NCI-H2029 treated with DMSO at 0.1 percent for 48 hours (cell line): ENCODE measurements around the gene LIMS2.

Experiments
- DNase-seq: peaks from one replicate; lab custom pipeline; 2025; lab: John Stamatoyannopoulos, UW

LIMS2 gene

DNA sequence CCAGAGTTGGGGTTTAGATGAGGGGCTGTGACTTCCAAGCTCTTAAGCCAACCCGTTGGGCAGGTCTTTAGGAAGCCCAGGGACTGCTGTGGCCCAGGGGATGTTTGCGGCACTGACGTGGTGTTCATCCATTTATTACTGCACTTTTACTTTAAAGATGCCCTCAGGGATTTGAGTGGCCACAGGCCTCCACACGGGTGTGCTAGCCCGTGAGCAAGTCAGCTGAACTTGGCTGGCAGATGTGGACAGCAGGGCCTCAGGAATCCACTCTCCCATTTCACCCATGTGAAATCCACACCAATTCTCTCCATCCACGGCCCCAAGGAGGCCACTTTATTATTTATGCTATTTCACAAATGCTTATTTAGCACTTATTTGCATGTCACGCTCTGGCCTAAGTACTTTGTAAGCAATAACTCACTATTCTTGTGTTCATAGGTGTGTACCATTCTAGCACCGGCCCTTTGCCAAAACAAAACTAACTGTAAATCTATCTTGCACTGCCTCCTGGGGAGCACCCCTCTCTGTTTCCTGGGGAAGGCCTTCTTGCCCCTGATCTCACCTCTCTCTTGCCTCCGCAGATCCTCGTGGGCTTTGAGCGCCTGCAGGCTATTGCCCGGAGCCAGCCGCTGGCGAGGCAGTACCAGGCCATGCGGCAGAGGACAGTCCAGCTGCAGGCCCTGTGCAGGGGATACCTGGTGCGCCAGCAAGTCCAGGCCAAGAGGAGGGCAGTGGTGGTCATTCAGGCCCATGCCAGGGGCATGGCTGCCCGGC lies 68.5 kb downstream of the LIMS2 start:
- DNase-seq: no peak

DNA sequence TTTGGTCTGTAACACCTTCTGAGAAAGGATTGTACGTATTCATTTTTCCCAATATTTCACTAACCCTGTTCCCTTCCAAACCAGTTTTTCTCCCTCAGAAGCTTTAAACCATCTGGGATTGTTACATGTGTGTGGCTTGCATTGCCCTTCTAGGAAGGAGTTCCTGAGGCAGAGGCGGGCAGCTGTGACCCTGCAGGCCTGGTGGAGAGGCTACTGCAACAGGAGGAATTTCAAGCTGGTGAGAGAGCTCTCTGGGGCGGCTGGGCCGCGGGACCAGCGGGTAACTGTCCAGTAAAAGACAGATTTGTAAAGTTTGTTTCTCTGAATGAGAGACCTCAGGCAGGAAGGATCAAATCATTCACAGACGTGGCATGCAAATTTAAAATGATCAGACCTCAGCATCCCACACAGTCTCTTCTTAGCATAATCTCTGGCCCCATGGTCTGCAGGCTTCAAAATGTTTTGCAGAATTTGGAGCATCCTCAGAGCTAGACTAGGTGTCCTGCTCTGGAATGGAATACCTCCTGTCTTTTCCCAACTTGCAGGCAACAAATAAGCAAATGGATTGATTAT lies 69.6 kb downstream of the LIMS2 start:
- DNase-seq: no peak

DNA sequence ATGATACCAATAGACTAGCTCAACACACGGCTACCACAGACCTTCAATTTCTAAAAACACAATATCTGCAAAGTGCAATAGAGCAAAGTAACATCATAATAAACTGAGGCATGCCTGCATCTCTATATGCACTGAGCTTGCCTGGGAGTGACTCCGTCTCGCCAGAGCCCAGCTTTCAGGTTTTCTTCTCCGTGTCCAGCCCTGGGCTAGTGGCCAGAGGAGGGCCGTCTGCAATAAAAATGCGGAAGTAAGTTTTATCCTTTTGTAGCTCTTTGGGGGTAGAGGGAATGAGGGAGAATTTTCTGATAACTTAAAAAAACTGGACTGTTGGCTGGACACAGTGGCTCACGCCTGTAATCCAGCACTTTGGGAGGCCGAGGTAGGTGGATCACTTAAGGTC lies 70.3 kb downstream of the LIMS2 start:
- DNase-seq: no peak

DNA sequence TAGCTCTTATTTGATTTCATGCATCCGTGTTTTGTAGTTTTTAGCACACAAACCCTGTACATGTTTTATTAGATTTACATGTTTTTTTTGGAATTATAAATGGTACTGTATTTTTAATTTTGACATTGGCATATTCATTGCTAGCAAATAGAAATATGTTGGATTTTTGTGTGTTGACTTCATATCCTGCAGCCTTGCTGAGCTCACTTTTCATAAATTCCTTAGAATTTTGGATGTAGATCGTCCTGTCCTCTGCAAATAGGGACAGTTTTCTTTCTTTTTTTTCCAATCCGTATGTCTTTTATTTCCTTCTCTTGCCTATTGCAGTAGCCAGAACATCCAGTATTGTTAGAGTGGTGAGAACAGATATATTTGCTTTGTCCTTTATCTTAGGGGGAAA lies 76.1 kb downstream of the LIMS2 start:
- DNase-seq: no peak

DNA sequence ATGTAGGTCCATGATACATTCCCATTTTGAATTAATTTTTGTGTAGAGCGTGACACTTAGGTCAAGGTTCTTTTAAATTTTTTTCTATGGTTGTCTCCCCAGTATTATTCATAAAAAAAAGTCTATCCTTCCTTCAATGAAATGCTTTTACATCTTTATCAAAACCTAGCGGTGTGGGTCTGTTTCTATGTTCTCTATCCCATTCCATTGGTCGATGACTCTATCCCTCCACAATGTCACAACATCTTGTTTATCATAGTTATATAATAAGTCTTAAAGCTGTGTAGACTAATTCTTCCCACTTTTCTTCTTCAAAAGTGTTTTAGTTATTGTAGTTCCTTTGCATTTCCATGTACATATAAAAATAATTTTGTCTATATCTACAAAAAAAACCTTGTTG lies 76.6 kb downstream of the LIMS2 start:
- no peak for DNase-seq

DNA sequence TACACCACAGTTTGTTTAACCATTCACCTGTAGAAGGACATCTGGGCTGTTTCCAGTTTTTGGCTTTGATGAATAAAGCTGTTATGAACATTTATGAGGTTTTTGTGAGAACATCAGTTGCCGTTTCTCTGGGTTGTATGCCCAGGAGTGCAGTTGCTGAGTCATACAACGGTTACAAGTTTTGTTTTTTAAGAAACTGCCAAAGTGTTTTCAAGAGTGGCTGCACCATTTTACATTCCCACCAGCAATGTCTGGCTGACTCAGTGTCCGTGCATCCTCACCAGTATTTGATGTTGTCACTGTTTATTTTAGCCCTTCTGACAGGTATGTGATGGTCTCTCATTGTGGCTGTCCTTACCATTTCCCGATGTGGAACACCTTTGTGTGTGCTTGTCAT lies 77.3 kb downstream of the LIMS2 start:
- no peak for DNase-seq

DNA sequence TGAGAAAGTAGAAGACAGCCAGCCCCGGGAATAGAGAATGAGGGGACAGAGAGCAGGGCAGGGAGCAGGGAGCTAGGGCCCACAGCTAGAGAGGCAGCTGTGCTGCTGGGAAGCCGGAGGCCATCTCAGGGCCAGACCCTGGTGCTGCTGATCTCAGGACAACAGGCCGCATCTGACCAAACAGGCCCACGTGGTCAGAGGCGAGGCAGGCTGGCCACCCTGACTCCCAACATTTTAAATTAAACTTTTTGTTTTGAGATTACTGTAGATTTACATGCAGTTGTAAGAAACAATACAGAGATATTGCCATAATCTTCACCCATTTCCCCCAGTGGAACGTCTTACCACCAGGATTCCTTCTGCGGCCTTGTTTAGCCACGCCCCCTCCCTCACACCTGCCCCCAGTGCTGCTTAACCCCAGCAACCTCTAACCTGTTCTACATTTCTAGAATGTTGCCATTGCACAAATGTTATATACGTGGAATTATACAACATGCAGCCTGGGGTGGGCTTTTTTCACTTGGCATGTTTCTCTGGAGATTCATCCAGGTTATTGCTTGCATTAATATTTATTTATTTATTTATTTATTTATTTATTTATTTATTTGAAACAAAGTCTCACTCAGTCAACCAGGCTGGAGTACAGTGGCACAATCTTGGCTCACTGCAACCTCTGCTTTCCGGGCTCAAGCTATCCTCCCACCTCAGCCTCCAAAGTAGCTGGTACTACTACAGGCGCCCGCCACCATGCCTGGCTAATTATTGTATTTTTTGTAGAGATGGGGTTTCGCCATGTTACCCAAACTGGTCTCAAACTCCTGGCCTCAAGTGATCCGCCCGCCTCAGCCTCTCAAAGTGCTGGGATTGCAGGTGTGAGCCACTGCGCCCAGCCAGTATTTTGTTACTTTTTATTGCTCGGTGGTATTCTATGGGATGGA lies 78.0 kb downstream of the LIMS2 start:
- DNase-seq: no peak

DNA sequence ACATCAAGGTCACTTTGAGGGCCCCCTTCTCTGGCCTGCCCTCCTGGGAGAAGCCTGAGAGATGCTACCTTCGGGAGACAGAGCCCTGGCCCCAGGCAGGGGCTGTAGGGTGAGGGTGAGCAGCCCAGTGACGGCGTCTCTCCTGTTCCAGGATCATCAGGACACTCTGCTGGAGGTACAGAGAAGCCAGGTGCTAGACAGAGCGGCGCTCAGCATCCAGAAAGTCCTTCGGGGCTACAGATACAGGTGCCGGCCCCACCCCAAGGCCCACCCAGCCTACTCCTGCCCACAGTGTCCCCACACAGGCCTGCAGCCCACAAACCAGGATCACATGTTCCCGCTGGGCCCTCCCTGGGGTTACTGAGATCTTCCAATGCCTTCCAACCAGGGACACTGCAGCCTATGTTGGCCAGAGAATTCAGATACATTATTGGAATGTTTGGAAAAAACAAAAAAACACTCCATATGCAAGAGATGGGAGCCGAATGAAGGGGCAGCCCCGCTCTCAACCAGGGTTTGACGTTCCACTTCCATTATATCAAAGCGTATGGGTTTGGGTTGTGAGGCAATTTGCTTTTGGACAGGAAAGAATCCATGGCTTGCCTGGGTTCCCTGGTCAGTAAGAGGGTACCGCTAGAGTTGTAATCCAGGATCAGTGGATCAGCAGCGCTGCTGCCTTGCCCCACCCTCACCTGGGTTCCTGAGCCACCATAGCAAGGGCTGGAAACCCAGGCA lies 78.9 kb downstream of the LIMS2 start:
- no peak for DNase-seq

DNA sequence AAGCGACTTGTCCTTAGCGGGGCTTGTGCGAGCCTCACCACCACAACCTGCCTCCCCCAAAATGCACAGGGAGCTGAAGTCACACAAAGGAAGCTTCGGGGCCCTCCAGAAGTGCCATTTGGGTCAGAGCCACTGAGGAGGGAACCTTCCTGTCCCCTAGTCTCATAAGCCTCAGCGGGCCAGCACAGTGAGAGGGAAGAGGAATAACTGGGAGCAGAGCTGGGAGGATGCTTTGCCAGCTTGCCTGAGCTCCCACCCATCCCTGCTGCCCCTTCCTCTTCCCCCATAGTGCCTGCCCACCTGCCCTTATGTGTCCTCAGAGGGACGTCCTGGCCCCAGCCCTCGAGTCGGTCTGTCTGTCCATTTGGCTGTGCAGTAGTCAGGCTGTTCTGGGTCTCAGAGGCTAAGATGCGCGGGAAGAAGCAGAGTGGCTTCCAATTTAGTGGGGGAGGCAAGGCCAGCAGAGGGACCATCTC lies 81.2 kb downstream of the LIMS2 start:
- no peak for DNase-seq

DNA sequence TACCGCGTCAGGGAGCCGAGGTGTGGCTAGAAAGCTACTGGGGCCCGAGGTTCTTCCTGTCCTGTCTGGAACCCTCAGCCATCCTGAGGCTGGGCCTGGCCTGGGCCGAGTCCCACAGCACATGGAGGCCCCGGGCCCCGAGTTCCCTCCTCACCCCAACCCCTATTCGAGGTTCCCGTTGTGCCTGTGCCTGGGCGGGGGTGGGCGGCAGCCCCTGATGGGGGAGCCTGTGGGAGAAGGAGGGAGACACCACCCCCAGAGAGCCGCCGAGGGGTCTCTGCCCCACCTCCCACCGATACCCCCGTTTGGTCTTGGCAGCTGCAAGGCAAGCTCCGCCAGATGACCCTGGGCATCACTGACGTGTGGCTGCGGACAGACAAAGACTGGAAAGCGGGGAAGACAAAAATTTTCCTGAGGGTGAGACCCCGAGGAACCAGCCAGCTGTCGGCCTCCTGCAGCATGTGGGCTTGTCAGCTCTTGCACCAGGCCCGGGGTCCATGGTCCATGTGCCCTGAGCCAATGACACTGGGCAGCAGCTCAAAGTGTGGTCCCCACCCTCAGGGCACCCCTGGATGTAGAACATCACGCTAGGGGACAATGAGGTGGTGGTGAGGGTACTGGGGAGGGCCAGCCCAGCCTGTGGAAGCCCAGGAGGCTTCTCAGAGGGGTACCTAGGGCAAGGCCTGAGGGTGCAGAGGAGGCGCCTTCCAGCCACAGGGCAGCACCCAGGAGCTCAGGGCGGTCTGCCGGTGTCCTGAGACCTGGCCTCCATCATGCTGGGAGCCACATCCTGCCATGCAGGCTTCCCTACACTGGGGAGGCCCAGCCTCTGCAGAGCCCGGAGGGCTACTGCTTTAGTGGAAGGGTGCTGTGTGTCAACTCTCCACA lies 81.9 kb downstream of the LIMS2 start:
- no peak for DNase-seq

DNA sequence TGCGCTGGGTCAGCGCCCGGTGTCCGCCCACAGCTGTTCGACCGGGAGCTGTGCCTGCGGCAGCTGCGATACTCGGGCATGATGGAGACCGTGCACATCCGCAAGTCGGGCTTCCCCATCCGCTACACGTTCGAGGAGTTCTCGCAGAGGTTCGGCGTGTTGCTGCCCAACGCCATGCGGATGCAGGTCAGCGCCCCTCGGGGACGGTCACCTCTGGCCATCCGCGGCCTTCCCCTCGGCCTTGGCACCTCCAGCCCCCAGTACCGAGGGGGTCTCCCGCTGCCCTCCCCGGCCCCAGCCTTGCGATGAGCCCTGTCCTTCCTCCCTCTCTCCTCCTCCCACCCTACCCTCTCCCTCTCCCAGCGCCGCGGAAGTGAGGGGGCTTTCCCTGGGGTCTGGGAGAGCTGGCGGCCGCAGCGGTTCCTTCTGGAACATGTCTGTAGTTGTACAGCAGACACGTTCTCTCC lies 82.5 kb downstream of the LIMS2 start:
- DNase-seq: no peak

DNA sequence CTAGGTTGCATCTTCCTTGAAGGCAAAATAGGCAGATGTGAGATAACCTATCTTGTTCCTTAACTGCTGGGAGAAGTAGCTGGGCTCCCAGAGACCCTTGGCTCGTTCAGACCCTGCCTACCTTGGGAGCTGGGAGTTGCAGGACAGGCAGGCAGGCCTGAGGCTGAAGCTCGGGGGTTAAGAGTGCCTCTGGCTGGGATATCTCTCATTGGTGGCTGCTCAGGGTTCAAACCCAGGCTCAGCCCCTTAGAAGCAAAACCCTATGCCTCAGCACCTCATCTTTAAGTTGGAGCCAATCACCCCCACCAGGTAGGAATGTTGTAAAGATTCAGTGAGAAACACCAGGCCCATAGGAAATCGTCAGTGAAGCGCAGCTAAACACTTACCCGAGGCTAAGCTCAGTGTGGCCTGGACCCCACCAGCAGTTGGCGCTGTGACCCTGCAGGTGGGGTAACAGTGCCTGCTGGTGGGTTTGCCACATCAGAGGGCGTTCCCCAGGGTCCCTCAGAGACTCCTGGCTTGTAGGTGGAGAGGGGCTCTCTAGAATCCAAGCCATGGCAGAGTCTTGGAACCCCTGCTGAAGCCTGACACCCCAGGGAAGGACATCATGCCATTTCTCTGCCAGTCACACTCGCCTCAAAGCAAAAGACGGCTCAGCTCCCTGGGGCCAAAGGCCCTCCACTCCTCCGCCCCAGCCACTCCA lies 84.0 kb downstream of the LIMS2 start:
- DNase-seq: peak; percentile 2

DNA sequence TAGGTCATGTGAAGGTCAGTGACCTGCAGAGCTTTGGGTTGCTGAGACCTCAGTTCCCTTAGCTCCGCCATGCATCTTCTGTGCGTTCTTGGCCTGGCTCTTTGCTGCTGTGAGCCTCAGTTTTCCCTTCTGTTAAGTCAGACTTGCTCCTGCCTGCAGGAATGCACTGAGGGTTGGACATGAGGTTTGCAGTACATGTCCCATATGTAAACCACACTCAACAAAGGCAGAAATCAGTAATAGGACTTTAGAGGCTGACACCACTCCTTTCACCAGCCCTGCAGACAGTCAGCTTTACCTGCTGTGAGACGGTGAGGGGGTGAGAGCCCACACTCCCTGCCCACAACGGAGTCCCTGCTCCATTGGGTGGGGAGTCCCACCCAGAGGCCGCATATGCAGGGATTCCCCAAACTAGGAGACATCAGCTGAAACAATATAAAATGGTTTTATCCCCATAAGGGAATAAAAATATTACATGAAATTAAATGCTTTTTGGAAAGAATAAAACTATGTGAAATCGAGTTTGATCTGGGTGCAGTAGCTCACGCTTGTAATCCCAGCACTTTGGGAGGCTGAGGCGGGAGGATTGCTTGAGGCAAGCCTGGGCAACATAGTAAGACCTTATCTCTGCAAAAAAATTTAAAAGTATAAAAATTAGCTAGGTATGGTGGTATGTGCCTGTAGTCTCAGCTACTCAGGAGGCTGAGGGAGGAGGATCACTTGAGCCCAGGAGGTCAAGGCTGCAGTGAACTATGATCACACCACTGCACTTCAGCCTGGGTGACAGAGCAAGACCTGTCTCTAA lies 84.7 kb downstream of the LIMS2 start:
- no peak for DNase-seq

DNA sequence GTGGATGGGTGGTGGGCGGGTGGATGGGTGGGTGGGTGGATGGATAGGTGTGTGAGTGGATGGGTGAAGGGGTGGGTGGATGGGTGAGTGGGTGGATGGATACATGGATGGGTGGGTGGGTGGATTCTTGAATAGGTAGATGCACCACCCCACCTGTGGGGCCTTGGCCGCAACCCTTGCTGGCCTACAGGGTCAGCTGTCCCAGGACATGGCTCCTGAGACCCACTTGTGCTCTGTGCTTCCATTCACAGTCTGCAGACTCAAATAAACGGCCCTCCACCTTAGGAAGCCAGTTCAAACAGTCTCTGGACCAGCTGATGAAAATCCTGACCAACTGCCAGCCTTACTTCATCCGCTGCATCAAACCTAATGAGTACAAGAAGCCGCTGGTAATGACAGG lies 85.5 kb downstream of the LIMS2 start:
- DNase-seq: no peak

DNA sequence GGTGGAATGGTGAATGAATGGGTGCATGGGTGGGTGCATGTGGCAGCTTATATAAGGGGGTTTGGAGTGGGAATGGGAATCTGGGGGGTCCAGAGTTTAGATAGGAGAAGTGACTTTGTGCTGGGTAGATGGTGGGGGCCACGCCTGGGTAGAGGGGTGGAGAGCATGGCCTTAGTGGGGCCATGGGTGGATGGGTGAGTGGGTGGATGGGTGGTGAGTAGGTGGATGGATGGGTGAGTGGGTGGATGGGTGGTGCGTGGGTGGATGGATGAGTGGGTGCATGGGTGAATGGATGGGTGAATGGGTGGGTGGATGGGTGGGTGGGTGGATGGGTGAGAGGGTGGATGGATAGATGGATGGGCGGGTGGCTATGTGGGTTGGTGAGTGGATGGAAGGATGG lies 86.0 kb downstream of the LIMS2 start:
- DNase-seq: no peak
